Liver (tissue), 9 donors: Measurements from ENCODE around the gene TMEM125. TPM values are rescaled to one million over a fixed set of nuclear protein-coding genes. Genes with fewer than 3 reads are reported as not detected.

Experiments
- DNase-seq: peaks from one replicate; pipeline ENCODE4 v3.0.0-alpha.2; 2017; ENCODE audit warnings: low spot score
- H3K27ac ChIP-seq, 2 donors: one replicate each; pipeline ENCODE4 v1.7.0; 2013; ENCODE audit warnings: inconsistent platforms in 2 of 2, low read length in 2 of 2, control low read depth in 1 of 2, low read depth in 1 of 2, mild to moderate bottlenecking in 1 of 2
- H3K27me3 ChIP-seq, 4 donors: one replicate each; pipeline versions ENCODE4 v1.6.1 to v1.7.0; 2013; ENCODE audit warnings: low read length in 3 of 4, inconsistent platforms in 1 of 4, mild to moderate bottlenecking in 1 of 4, moderate library complexity in 1 of 4; ENCODE audit not compliant: control insufficient read depth in 4 of 4, insufficient read depth in 4 of 4
- H3K36me3 ChIP-seq, 4 donors: one replicate each; pipeline versions ENCODE4 v1.6.1 to v1.7.0; 2013; ENCODE audit warnings: low read length in 3 of 4, mild to moderate bottlenecking in 3 of 4, low read depth in 1 of 4, moderate library complexity in 1 of 4; ENCODE audit not compliant: control insufficient read depth in 4 of 4, insufficient read depth in 3 of 4
- H3K4me1 ChIP-seq, 4 donors: one replicate each; pipeline versions ENCODE4 v1.6.1 to v1.7.0; 2013; ENCODE audit warnings: low read length in 3 of 4, mild to moderate bottlenecking in 3 of 4, moderate library complexity in 1 of 4; ENCODE audit not compliant: control insufficient read depth in 4 of 4, insufficient read depth in 4 of 4
- H3K4me3 ChIP-seq, 3 donors: one replicate each; pipeline versions ENCODE4 v1.6.1 to v1.7.0; 2013; ENCODE audit warnings: low read length in 3 of 3, control low read depth in 1 of 3, low read depth in 1 of 3, mild to moderate bottlenecking in 1 of 3
- H3K9ac ChIP-seq, 2 donors: one replicate each; pipeline ENCODE4 v1.7.0; 2013; ENCODE audit warnings: low read length in 2 of 2, mild to moderate bottlenecking in 2 of 2, moderate library complexity in 2 of 2, control low read depth in 1 of 2, low read depth in 1 of 2
- H3K9me3 ChIP-seq, 4 donors: one replicate each; pipeline versions ENCODE4 v1.6.1 to v1.7.0; 2013; ENCODE audit warnings: low read length in 3 of 4; ENCODE audit not compliant: control insufficient read depth in 4 of 4
- ATF3 ChIP-seq: IDR thresholded peaks from 2 replicates; pipeline ENCODE4 v1.6.1; 2016; ENCODE audit warnings: antibody characterized with exemption
- CTCF ChIP-seq: fragments of 150-350 bp; IDR thresholded peaks from 2 replicates; pipeline ENCODE4 v1.5.1; 2017; ENCODE audit warnings: improper control_type of control experiment, low read depth, low read length; ENCODE audit not compliant: missing input control
- EGR1 ChIP-seq, 2 donors: IDR thresholded peaks; 2 replicates each; pipeline ENCODE4 v1.6.1; 2016 to 2018; ENCODE audit warnings: antibody characterized with exemption in 2 of 2, low read depth in 2 of 2
- FOXA1 ChIP-seq: IDR thresholded peaks from 2 replicates; pipeline ENCODE4 v1.6.1; 2016; ENCODE audit warnings: antibody characterized with exemption
- FOXA2 ChIP-seq: IDR thresholded peaks from 2 replicates; pipeline ENCODE4 v1.6.1; 2016; ENCODE audit warnings: antibody characterized with exemption
- GABPA ChIP-seq, 2 donors: IDR thresholded peaks in 1 of 2; conservative IDR thresholded peaks in 1 of 2; 2 replicates each; pipeline ENCODE4 v1.6.1; 2016; ENCODE audit warnings: antibody characterized with exemption in 2 of 2, mild to moderate bottlenecking in 1 of 2, moderate library complexity in 1 of 2
- HNF4A ChIP-seq, 2 donors: conservative IDR thresholded peaks; 2 replicates each; pipeline ENCODE4 v1.6.1; 2016; ENCODE audit warnings: antibody characterized with exemption in 2 of 2, mild to moderate bottlenecking in 2 of 2
- HNF4G ChIP-seq: IDR thresholded peaks from 2 replicates; pipeline ENCODE4 v1.6.1; 2016; ENCODE audit warnings: antibody characterized with exemption
- JUND ChIP-seq, 2 donors: IDR thresholded peaks; 2 replicates each; pipeline ENCODE4 v1.6.1; 2016; ENCODE audit warnings: antibody characterized with exemption in 2 of 2
- MAX ChIP-seq: IDR thresholded peaks from 2 replicates; pipeline ENCODE4 v1.6.1; 2016; ENCODE audit warnings: antibody characterized with exemption
- NR2F2 ChIP-seq: IDR thresholded peaks from 2 replicates; pipeline ENCODE4 v1.6.1; 2016; ENCODE audit warnings: antibody characterized with exemption
- RAD21 ChIP-seq, 2 donors: IDR thresholded peaks; 2 replicates each; pipeline ENCODE4 v1.6.1; 2016; ENCODE audit warnings: antibody characterized with exemption in 2 of 2, mild to moderate bottlenecking in 2 of 2
- RXRA ChIP-seq, 2 donors: IDR thresholded peaks; 2 replicates each; pipeline ENCODE4 v1.6.1; 2017 to 2018; ENCODE audit warnings: antibody characterized with exemption in 2 of 2, mild to moderate bottlenecking in 1 of 2
- TAF1 ChIP-seq: conservative IDR thresholded peaks from 2 replicates; pipeline ENCODE4 v1.6.1; 2016; ENCODE audit warnings: antibody characterized with exemption, mild to moderate bottlenecking
- YY1 ChIP-seq: IDR thresholded peaks from 2 replicates; pipeline ENCODE4 v1.6.1; 2016; ENCODE audit warnings: antibody characterized with exemption, mild to moderate bottlenecking
- ZBTB33 ChIP-seq: IDR thresholded peaks from 2 replicates; pipeline ENCODE4 v1.6.1; 2016; ENCODE audit warnings: antibody characterized with exemption
- WGBS: extraction: QIAGEN DNeasy Blood & Tissue Kit; methylation state at CpG from one replicate; pipeline ENCODE4 v1.1.7; 2013; 5-methylcytosine and 5-hydroxymethylcytosine counted together
- polyA plus RNA-seq, 2 donors: library from polyadenylated mRNA; stranded (reverse) in 1 of 2; unstranded in 1 of 2; fragments of 200-250 nt in 1 of 2; fragments of >200 nt in 1 of 2; fragmentation: Nextera tagmentation in 1 of 2; extraction: Ambion mirVana in 1 of 2; gene quantifications; one replicate each; pipeline versions ENCODE4 v1.2.1 to v1.2.3, GENCODE V29; 2013 to 2015
- total RNA-seq, 2 donors: library from RNA; depleted of rRNA; stranded (reverse); fragments of >200 nt; gene quantifications; one replicate each; pipeline ENCODE4 v1.2.3, GENCODE V29; 2014
- TF ChIP-seq, protein P1 (sequence below): IDR thresholded peaks from 2 replicates; pipeline ENCODE4 v1.6.1; 2016; ENCODE audit warnings: antibody characterized with exemption, mild to moderate bottlenecking
- donor health status: healthy.
- donor health status: healthy.
- donor health status: healthy.
- donor health status: healthy.
- donor health status: healthy.

Gene TMEM125
- total and polyA plus RNA-seq, 4 donors = 0.21 to 1.0 (median 0.69) TPM

GRCh38 chr1:43246466-43247213, 23.1 kb upstream of the TMEM125 start (continued):
- TF ChIP-seq, protein P1, sequence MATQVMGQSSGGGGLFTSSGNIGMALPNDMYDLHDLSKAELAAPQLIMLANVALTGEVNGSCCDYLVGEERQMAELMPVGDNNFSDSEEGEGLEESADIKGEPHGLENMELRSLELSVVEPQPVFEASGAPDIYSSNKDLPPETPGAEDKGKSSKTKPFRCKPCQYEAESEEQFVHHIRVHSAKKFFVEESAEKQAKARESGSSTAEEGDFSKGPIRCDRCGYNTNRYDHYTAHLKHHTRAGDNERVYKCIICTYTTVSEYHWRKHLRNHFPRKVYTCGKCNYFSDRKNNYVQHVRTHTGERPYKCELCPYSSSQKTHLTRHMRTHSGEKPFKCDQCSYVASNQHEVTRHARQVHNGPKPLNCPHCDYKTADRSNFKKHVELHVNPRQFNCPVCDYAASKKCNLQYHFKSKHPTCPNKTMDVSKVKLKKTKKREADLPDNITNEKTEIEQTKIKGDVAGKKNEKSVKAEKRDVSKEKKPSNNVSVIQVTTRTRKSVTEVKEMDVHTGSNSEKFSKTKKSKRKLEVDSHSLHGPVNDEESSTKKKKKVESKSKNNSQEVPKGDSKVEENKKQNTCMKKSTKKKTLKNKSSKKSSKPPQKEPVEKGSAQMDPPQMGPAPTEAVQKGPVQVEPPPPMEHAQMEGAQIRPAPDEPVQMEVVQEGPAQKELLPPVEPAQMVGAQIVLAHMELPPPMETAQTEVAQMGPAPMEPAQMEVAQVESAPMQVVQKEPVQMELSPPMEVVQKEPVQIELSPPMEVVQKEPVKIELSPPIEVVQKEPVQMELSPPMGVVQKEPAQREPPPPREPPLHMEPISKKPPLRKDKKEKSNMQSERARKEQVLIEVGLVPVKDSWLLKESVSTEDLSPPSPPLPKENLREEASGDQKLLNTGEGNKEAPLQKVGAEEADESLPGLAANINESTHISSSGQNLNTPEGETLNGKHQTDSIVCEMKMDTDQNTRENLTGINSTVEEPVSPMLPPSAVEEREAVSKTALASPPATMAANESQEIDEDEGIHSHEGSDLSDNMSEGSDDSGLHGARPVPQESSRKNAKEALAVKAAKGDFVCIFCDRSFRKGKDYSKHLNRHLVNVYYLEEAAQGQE = no peak
- TF ChIP-seq FOXA1 (no peak), NR2F2 (no peak), GABPA (IDR thresholded peaks at IDR 0.05 in 1 of 2, conservative IDR thresholded peaks at IDR 0.05 in 1 of 2) (no peak), RXRA (IDR thresholded peaks at IDR 0.05) (peak in 1 of 2 donors; percentile 59), FOXA2 (peak; percentile 32), CTCF (no peak), MAX (peak; percentile 51), HNF4G (peak; percentile 35), RAD21 (IDR thresholded peaks at IDR 0.05) (peak in 1 of 2 donors; percentile 14)

DNA sequence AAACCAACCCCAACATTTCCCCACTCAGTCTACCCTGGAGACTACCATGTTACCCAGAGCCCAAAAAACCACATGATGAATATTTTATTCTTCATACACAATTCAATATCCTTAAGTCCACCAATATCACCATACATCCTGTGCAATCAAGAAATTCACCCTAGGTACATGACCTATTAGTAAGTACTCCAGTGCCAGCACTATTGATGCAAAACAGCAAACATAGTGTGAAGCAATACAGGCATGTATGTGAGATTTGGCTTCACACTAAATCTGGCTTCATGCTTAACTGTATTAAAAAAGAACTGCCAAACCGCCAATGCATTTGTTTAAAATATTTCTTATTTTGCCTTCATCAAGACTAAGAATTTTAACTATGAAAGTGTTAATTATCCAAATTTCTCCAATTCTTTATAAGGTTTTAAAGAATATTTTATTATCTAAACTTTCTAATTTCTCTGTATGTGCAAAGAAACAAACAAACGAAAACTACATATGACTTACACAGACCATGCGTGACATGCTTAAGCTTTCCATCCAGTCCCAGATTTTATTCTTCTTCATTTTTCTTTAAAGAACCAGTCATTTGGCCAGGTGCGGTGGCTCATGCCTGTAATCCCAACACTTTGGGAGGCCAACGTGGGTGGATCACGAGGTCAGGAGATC, 22.4 kb upstream of the TMEM125 start:
- H3K4me3 ChIP-seq = peak overlapping the region; percentile 57 to 84 (median 77)
- 28% methylated on average over 6 of the region's 6 CpGs for WGBS
- no peaks in the 10 kb centered on the region for H3K9me3 ChIP-seq
- peak overlapping the region; percentile 85 to 87 for H3K27ac ChIP-seq
- H3K4me1 ChIP-seq = peaks cover 1 to 32% (median 27%) of the 10 kb centered on the region in 4 donors
- H3K9ac ChIP-seq = peak overlapping the region; percentile 62 to 72
- DNase-seq = no peak
- no peaks in the 10 kb centered on the region for H3K27me3 ChIP-seq
- no peaks in the 10 kb centered on the region for H3K36me3 ChIP-seq
- TF ChIP-seq ATF3 (no peak), ZBTB33 (no peak), CTCF (no peak), TAF1 (no peak), FOXA1 (no peak), HNF4A (conservative IDR thresholded peaks at IDR 0.05) (no peak), RXRA (IDR thresholded peaks at IDR 0.05) (peak; percentile 29 to 39), RAD21 (IDR thresholded peaks at IDR 0.05) (peak in 1 of 2 donors; percentile 32), HNF4G (no peak), MAX (no peak), JUND (IDR thresholded peaks at IDR 0.05) (peak in 1 of 2 donors; percentile 4), GABPA (IDR thresholded peaks at IDR 0.05 in 1 of 2, conservative IDR thresholded peaks at IDR 0.05 in 1 of 2) (no peak), YY1 (no peak), NR2F2 (no peak), FOXA2 (peak; percentile 10), EGR1 (IDR thresholded peaks at IDR 0.05; ENCODE audit: low read depth in 2 of 2) (peak in 1 of 2 donors; percentile 35)
- TF ChIP-seq, protein P1 = no peak
